Left ventricle myocardium inferior (tissue), 1 donor: Measurements from ENCODE around the gene FGF22. TPM values are rescaled to one million over a fixed set of nuclear protein-coding genes. Genes with fewer than 3 reads are reported as not detected.

Experiments used
- DNase-seq: peaks from one replicate; pipeline ENCODE4 v3.0.0-alpha.2; 2020
- H3K27ac ChIP-seq: fragments of 200-600 bp; replicated peaks from 2 replicates; pipeline ENCODE4 v1.8.0; 2021
- H3K27me3 ChIP-seq: fragments of 200-600 bp; 2 replicates; pipeline ENCODE4 v1.8.0; 2021; ENCODE audit warnings: low read depth
- H3K36me3 ChIP-seq: fragments of 200-600 bp; 2 replicates; pipeline ENCODE4 v1.8.0; 2021
- H3K4me1 ChIP-seq: fragments of 200-600 bp; 2 replicates; pipeline ENCODE4 v1.8.0; 2021
- H3K4me3 ChIP-seq: fragments of 200-600 bp; 2 replicates; pipeline ENCODE4 v1.8.0; 2021; ENCODE audit warnings: mild to moderate bottlenecking, moderate library complexity
- H3K9me3 ChIP-seq: fragments of 200-600 bp; replicated peaks from 2 replicates; pipeline ENCODE4 v1.8.0; 2021
- intact Hi-C: fragments of 100-400 bp; cut with micrococcal nuclease; formaldehyde crosslinking; loops from one replicate; pipeline ENCODE4 v1.11.0; 2022
- total RNA-seq: library from RNA; stranded (reverse); fragmentation: NEBNext Ultra II Directional; extraction: Animal tissue kit (Norgen Biotek cat#: 25700); gene quantifications from one replicate; pipeline ENCODE4 v1.2.1, GENCODE V29; 2021
- TF ChIP-seq, protein P1 (sequence below): fragments of 200-600 bp; IDR thresholded peaks from 2 replicates; pipeline ENCODE4 v1.8.0; 2021; ENCODE audit warnings: antibody characterized with exemption, mild to moderate bottlenecking, borderline replicate concordance
- donor health status: DM: no; HTN: yes; CAD: no; lungs with severe emphysema.

Gene FGF22
- total RNA-seq, 1 donor from 2014 or later, result not detected

DNA sequence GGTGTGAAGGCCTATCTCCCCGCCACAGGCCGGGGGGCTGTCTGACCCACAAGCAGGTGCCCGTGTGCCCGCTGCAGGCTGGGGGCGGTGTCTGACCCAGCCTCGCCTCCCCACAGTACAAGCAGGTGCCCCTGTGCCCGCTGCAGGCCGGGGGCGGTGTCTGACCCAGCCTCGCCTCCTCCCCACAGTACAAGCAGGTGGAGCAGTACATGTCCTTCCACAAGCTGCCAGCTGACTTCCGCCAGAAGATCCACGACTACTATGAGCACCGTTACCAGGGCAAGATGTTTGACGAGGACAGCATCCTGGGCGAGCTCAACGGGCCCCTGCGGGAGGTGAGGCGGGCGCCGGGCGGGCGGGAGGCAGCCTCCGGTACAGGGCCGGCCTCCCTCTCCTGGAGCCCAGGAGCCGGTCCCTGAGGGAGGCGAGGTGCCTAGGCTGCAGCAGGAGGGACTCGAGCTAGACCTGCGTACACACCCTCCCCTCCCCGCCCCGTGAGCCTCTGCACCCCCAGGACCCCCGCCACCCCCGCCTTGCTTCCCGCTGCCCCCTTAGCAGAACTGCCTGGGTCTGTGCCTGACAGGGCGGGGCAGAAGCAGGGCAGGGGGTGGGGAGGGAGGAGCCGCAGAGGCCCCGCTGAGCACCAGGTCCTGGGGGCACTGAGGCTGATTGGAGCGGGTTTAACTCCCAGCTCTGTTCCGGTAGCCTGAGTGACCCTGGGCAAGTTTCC lies 29.4 kb upstream of the FGF22 start:
- H3K9me3 ChIP-seq, result no peaks in the 10 kb centered on the region
- intact Hi-C loops, result no loop called here
- peak overlapping the region; percentile 67 for H3K27ac ChIP-seq
- H3K27me3 ChIP-seq, result peaks cover 9% of the 10 kb centered on the region
- TF ChIP-seq, protein P1, sequence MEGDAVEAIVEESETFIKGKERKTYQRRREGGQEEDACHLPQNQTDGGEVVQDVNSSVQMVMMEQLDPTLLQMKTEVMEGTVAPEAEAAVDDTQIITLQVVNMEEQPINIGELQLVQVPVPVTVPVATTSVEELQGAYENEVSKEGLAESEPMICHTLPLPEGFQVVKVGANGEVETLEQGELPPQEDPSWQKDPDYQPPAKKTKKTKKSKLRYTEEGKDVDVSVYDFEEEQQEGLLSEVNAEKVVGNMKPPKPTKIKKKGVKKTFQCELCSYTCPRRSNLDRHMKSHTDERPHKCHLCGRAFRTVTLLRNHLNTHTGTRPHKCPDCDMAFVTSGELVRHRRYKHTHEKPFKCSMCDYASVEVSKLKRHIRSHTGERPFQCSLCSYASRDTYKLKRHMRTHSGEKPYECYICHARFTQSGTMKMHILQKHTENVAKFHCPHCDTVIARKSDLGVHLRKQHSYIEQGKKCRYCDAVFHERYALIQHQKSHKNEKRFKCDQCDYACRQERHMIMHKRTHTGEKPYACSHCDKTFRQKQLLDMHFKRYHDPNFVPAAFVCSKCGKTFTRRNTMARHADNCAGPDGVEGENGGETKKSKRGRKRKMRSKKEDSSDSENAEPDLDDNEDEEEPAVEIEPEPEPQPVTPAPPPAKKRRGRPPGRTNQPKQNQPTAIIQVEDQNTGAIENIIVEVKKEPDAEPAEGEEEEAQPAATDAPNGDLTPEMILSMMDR, result no peak
- H3K4me1 ChIP-seq, result peaks cover 30% of the 10 kb centered on the region
- peak overlapping the region; percentile 50 for H3K4me3 ChIP-seq
- no peaks in the 10 kb centered on the region for H3K36me3 ChIP-seq
- DNase-seq, result no peak

DNA sequence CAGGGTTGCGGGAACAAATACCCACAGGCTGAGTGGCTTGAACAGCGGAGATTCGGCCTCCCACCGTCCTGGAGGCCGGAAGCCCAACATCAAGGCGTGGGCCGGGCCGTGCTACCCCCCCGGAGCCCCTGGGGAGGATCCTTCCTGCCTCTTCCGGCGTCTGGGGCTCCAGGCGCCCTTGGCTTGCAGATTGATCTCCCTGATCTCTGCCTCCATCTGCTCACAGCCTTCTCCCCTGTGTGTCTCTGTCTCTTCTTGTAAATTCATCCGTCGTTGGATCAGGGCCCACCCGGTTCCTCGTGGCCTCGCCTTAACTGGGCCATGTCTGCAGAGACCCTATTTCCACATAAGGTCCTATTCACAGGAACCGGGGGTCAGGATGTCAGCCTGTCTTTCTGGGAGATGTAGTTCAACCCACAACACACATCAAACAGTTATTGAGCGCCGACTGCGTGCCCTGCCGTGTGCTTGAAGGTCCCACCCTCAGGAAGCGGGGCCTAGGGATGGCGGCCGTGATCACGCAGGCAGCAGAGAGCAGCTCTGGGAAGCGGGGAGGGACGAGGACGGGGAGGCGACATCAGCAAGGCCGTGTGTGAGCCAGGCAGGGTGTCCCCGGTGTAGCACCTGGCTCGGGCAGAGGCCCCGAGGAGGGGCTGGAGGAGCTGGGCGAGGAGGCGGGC lies 28.7 kb upstream of the FGF22 start:
- TF ChIP-seq, protein P1, result no peak
- Histone ChIP-seq H3K27ac (peak overlapping the region; percentile 67), H3K27me3 (peaks cover 14% of the 10 kb centered on the region), H3K36me3 (no peaks in the 10 kb centered on the region), H3K4me3 (peak overlapping the region; percentile 50), H3K9me3 (no peaks in the 10 kb centered on the region), H3K4me1 (peaks cover 30% of the 10 kb centered on the region)
- intact Hi-C loops, result no loop called here
- DNase-seq, result peak; percentile 69

DNA sequence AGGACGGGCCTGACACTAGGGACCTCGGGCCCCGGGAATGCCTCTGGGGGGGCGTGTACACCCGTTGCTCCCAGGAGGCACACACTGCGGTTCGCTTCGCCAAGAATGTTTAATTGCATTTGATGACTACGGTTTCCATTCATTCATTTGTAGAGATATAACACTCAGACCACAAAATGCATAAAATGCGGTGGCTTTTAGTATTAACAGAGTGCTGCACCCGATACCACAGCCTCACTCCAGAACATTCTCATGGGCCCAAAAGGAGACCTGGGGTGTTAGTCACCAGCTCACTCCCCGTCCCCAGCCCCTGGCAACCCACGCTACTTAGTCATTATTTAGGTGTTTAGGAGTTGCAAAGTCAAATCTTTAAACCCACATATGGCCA lies 28.2 kb upstream of the FGF22 start:
- H3K27ac ChIP-seq, result peak overlapping the region; percentile 67
- intact Hi-C loops, result no loop called here
- peaks cover 32% of the 10 kb centered on the region for H3K4me1 ChIP-seq
- no peak for DNase-seq
- TF ChIP-seq, protein P1, result no peak
- peak overlapping the region; percentile 50 for H3K4me3 ChIP-seq
- no peaks in the 10 kb centered on the region for H3K36me3 ChIP-seq
- H3K27me3 ChIP-seq, result peaks cover 16% of the 10 kb centered on the region
- no peaks in the 10 kb centered on the region for H3K9me3 ChIP-seq

DNA sequence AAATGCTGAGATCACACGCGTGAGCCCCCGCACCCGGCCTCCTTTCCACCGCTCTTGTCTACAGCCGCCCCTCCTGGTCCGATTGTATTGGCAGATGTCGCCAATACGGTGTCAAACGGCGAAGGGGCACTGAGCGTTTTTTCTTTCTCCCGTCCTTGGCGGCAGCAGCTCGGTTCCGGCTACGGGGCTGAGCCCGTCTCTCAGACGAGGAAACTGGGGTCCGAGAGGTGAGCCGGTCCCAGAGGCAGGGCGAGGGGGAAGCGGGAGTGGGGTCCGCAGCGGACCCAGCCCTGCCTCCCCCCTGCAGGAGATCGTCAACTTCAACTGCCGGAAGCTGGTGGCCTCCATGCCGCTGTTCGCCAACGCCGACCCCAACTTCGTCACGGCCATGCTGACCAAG lies 26.7 kb upstream of the FGF22 start:
- TF ChIP-seq, protein P1, result no peak
- Histone ChIP-seq H3K4me1 (peaks cover 33% of the 10 kb centered on the region), H3K27me3 (peaks cover 24% of the 10 kb centered on the region), H3K27ac (no peak overlapping the region), H3K36me3 (peaks cover 12% of the 10 kb centered on the region), H3K9me3 (no peaks in the 10 kb centered on the region), H3K4me3 (no peak overlapping the region)
- no peak for DNase-seq
- intact Hi-C loops, result no loop called here

DNA sequence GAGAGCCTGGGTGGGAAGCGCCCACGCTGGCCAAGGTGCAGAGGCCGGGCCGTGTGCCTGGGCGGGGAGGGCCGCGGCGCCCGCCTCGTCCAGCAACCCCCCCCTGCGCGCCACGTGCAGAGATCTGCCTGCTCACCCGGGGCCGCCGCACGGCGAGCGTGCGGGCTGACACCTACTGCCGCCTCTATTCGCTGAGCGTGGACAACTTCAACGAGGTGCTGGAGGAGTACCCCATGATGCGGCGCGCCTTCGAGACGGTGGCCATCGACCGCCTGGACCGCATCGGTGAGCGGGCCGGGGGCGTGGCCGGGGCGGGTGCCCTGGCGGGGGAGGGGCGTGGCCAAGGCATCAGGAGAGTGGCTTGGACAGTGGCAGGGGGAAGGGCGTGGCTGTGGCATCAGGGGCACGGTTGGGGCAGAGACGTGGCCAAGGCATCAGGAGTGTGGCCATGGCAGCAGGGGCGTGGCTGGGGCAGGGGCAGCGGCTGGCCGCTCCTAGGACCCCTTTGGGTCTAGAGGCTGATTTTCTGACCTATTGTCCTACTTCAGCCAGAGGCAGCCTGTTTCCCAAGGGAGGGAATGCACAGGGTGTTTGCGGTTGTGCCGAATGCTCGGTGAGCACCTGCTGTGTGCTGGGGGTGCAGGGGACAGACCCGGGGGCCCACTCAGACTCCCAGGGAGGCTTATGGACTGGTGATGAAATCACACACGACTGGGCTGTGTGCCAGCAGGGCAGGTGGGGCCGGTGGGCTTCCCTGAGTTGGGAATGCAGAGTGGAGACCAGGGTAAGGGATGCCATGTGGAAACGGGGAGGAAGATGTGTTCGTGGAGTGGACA lies 25.7 kb upstream of the FGF22 start:
- H3K9me3 ChIP-seq, result no peaks in the 10 kb centered on the region
- no peak for DNase-seq
- H3K27me3 ChIP-seq, result peaks cover 24% of the 10 kb centered on the region
- intact Hi-C loops, result no loop called here
- TF ChIP-seq, protein P1, result no peak
- H3K4me1 ChIP-seq, result peaks cover 27% of the 10 kb centered on the region
- no peak overlapping the region for H3K4me3 ChIP-seq
- H3K36me3 ChIP-seq, result peaks cover 22% of the 10 kb centered on the region
- H3K27ac ChIP-seq, result no peak overlapping the region
